Measurements from ENCODE around the gene PNMT. TPM values are rescaled to one million over a fixed set of nuclear protein-coding genes. Genes with fewer than 3 reads are reported as not detected.

Gene PNMT
- total and polyA plus RNA-seq, 4 donors: 1.9 to 4.3 (median 3.5) TPM

DNA sequence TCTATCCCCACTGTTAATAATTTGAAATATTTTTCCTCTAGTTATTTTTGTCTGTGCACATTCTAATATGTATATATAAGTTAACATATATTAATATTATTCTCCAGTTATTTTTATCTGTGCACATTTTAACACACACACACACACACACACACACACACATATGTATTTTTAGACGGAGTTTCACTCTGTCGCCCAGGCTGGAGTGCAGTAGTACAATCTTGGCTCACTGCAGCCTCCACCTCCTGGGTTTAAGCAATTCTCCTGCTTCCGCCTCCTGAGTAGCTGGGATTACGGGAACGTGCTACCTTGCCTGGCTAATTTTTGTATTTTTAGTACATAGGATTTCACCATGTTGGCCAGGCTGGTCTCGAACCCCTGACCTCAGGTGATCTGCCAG is 49.4 kb downstream of the PNMT start:
- Histone ChIP-seq H3K27me3 (ENCODE audit: control insufficient read depth in 3 of 3, insufficient read depth in 3 of 3, low read length in 2 of 3) (no peaks in the 10 kb centered on the region), H3K9me3 (ENCODE audit: control insufficient read depth in 4 of 4, insufficient read depth in 3 of 4, low read length in 3 of 4) (no peaks in the 10 kb centered on the region), H3K36me3 (ENCODE audit: control insufficient read depth in 4 of 4, insufficient read depth in 4 of 4, low read length in 4 of 4) (peaks cover 12 to 37% (median 30%) of the 10 kb centered on the region in 4 donors), H3K4me3 (no peak overlapping the region), H3K4me1 (ENCODE audit: control insufficient read depth in 5 of 5, insufficient read depth in 5 of 5, low read length in 5 of 5) (no peaks in the 10 kb centered on the region), H3K27ac (ENCODE audit: low read depth in 1 of 2, low read length in 1 of 2) (no peak overlapping the region), H3K9ac (ENCODE audit: insufficient read depth in 1 of 2, low read length in 2 of 2) (no peak overlapping the region)
- DNase-seq: no peak
- no peak for ATAC-seq (ENCODE audit: insufficient read depth, low FRiP score)
- 89 to 93% methylated on average over 6 of the region's 6 CpGs for WGBS, 2 donors
- TF ChIP-seq, protein P1, sequence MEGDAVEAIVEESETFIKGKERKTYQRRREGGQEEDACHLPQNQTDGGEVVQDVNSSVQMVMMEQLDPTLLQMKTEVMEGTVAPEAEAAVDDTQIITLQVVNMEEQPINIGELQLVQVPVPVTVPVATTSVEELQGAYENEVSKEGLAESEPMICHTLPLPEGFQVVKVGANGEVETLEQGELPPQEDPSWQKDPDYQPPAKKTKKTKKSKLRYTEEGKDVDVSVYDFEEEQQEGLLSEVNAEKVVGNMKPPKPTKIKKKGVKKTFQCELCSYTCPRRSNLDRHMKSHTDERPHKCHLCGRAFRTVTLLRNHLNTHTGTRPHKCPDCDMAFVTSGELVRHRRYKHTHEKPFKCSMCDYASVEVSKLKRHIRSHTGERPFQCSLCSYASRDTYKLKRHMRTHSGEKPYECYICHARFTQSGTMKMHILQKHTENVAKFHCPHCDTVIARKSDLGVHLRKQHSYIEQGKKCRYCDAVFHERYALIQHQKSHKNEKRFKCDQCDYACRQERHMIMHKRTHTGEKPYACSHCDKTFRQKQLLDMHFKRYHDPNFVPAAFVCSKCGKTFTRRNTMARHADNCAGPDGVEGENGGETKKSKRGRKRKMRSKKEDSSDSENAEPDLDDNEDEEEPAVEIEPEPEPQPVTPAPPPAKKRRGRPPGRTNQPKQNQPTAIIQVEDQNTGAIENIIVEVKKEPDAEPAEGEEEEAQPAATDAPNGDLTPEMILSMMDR (IDR thresholded peaks at IDR 0.05; ENCODE audit: control extremely low read depth, extremely low read depth): no peak

DNA sequence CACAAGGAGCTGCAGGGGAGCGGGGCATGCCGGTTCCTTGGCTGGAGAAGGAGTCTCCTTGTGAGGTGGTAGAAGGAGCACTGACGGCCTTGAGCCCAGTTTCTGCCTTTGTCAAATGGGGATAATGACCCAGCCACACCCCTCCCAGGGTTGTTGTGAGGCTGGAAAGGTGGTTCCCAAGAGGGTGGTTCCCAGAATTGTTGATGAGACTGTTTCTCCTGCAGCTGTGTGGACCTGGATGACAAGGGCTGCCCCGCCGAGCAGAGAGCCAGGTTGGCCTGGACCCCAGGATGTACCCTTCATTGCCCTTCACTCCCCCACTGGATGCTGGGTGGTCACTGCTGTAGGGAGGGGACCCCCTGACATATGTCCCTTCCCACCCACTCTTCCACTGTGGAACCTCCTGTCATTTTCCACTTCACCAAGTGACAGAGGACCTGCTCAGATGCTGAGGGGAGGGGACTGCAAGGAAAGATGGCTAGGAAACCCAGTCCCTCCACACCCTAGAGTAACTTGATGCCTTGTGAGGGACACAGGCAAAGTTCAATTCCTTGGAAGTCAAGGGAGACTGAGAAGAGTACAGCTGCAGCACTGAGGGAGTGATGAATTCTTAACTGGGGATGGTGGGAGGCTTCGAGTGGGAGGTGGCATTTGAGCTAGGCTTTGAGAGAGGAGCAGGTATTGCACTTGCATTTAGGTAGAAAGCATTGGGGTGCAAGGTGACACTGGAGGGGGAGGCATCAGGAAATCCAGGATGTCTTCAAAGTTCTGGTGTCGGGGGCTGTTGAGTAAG is 51.5 kb downstream of the PNMT start:
- no peak overlapping the region for H3K4me3 ChIP-seq
- TF ChIP-seq, protein P1 (IDR thresholded peaks at IDR 0.05; ENCODE audit: control extremely low read depth, extremely low read depth): no peak
- H3K9me3 ChIP-seq (ENCODE audit: control insufficient read depth in 4 of 4, insufficient read depth in 3 of 4, low read length in 3 of 4): no peaks in the 10 kb centered on the region
- no peaks in the 10 kb centered on the region for H3K27me3 ChIP-seq (ENCODE audit: control insufficient read depth in 3 of 3, insufficient read depth in 3 of 3, low read length in 2 of 3)
- ATAC-seq (ENCODE audit: insufficient read depth, low FRiP score) (no peak), DNase-seq (no peak)
- peaks cover 12 to 43% (median 32%) of the 10 kb centered on the region in 4 donors for H3K36me3 ChIP-seq (ENCODE audit: control insufficient read depth in 4 of 4, insufficient read depth in 4 of 4, low read length in 4 of 4)
- no peak overlapping the region for H3K27ac ChIP-seq (ENCODE audit: low read depth in 1 of 2, low read length in 1 of 2)
- H3K9ac ChIP-seq (ENCODE audit: insufficient read depth in 1 of 2, low read length in 2 of 2): no peak overlapping the region
- 81 to 93% methylated on average over 7 of the region's 7 CpGs for WGBS, 2 donors
- no peaks in the 10 kb centered on the region for H3K4me1 ChIP-seq (ENCODE audit: control insufficient read depth in 5 of 5, insufficient read depth in 5 of 5, low read length in 5 of 5)

Other genes with a start within 250 kb of the PNMT start
- gene MED1, start 217.2 kb upstream of the PNMT start, total RNA-seq: 10 to 100 TPM; 30.4 to 34.6 TPM
- gene MED1, start 217.2 kb upstream of the PNMT start, polyA plus RNA-seq: 10 to 100 TPM in 1 of 2 donors, 1 to 10 TPM in 1; 6.5 to 14.7 TPM
- gene CDK12, start 207.0 kb upstream of the PNMT start, total RNA-seq: 10 to 100 TPM; 54.2 to 56.2 TPM
- 10 to 100 TPM; 12.3 to 16.9 TPM for gene CDK12, start 207.0 kb upstream of the PNMT start, polyA plus RNA-seq
- gene NEUROD2, start 60.5 kb upstream of the PNMT start, total RNA-seq: not detected
- gene NEUROD2, start 60.5 kb upstream of the PNMT start, polyA plus RNA-seq: under 1 TPM in 1 of 2 donors, not detected in 1; 0.04 TPM
- 10 to 100 TPM; 21.3 to 22.9 TPM for gene PPP1R1B, start 41.5 kb upstream of the PNMT start, total RNA-seq
- gene PPP1R1B, start 41.5 kb upstream of the PNMT start, polyA plus RNA-seq: 10 to 100 TPM; 26.7 to 36.4 TPM
- 10 to 100 TPM; 27.4 to 63.4 TPM for gene STARD3, start 31.3 kb upstream of the PNMT start, total RNA-seq
- 10 to 100 TPM; 66.3 to 79.7 TPM for gene STARD3, start 31.3 kb upstream of the PNMT start, polyA plus RNA-seq
- 1 to 10 TPM in 1 of 2 donors, under 1 TPM in 1; 0.82 to 1.3 TPM for gene TCAP, start 3.1 kb upstream of the PNMT start, total RNA-seq
- gene TCAP, start 3.1 kb upstream of the PNMT start, polyA plus RNA-seq: 1 to 10 TPM; 1.2 to 1.4 TPM
- 10 to 100 TPM; 17.0 to 39.7 TPM for gene PGAP3, start 19.6 kb downstream of the PNMT start, total RNA-seq
- 10 to 100 TPM; 15.9 to 35.8 TPM for gene PGAP3, start 19.6 kb downstream of the PNMT start, polyA plus RNA-seq
- 100 to 1,000 TPM; 119 to 130 TPM for gene ERBB2, start 31.6 kb downstream of the PNMT start, total RNA-seq
- 10 to 100 TPM; 32.2 to 40.1 TPM for gene ERBB2, start 31.6 kb downstream of the PNMT start, polyA plus RNA-seq
- gene MIEN1, start 62.1 kb downstream of the PNMT start, total RNA-seq: 10 to 100 TPM; 20.8 to 47.2 TPM
- 100 to 1,000 TPM in 1 of 2 donors, 10 to 100 TPM in 1; 69.3 to 136 TPM for gene MIEN1, start 62.1 kb downstream of the PNMT start, polyA plus RNA-seq
- 10 to 100 TPM; 19.8 to 25.5 TPM for gene GRB7, start 69.5 kb downstream of the PNMT start, total RNA-seq
- 10 to 100 TPM in 1 of 2 donors, 1 to 10 TPM in 1; 6.6 to 13.4 TPM for gene GRB7, start 69.5 kb downstream of the PNMT start, polyA plus RNA-seq
- 1 to 10 TPM; 3.9 TPM for gene IKZF3, start 195.9 kb downstream of the PNMT start, total RNA-seq
- gene IKZF3, start 195.9 kb downstream of the PNMT start, polyA plus RNA-seq: 1 to 10 TPM; 1.0 to 1.4 TPM
- not detected for gene ZPBP2, start 199.7 kb downstream of the PNMT start, total RNA-seq
- gene ZPBP2, start 199.7 kb downstream of the PNMT start, polyA plus RNA-seq: not detected